ENCODE data around the gene LRP1B.

LRP1B gene

DNA sequence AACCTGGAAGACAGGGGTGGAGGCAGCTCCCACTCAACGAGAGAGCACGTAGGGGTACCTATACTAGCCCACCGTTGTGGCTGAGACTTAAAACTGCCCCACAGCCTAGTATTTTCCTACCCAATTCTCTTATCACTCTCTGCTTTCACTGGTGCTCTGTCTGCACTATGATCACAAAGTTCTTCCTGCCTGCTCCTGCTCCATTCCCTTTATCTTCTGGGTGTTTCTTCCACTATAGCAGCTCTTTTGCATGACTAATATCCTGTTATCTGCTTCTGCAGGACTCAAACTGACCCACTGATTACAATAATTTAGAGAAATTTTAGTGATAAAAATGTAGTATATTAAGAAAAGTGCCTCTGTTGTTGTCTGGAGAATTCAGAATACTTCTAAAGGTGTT is 184.8 kb downstream of the LRP1B start:
- no peak for DNase-seq

DNA sequence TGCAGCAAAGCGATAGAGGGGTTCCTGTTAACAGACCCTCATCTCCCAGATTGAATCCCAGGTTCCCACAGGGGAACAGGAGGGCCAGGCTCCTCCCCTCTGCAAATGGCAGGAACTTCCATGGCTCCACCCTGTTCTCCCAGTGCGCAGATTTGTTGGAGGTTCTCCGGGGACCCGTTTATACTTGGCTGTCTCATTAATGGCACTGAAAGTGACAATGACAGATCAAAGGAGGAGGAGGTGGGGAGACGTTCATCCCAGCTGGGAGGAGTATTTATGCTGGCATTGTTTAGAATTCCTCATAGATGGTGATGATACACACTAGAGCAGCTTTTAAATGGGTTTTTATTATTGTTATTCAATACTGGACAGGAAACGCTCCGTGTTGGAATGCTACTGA is 186.9 kb downstream of the LRP1B start:
- DNase-seq, result no peak

DNA sequence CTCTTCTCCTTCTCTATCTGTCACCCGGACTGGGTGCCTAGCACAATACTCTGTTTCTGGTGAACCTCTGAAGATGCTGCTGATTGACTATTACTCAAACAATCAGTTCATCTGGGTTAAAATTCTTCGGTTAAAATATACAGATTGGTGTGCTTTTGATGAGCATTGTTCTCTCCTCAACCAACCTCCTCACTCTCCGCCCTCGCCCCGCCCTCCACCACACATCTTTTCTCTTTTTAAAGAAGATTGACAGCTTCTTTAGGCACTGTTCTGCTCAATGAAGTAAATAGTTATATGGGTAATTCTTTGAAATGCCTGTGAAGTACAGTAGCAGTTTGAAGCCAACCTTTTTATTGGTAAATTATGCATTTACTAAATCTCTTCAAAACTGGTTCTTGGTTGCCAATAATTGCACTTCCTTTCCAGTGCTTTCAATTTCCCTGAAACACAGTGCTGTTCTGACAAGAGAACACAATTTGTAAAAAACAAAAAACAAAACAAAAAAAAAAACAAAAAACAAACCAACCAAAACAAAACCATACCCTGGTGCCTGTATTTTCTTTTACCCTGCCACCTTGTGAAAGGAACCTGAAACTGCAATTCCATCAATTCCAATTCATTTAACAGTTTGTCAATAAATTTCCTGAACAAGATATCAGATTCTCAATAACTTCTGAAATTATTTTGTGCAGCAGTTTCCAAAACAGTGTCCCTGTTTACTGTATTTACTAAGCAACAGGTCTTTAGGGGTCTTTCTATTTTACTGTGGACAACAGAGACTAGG is 188.6 kb downstream of the LRP1B start:
- DNase-seq, result no peak

DNA sequence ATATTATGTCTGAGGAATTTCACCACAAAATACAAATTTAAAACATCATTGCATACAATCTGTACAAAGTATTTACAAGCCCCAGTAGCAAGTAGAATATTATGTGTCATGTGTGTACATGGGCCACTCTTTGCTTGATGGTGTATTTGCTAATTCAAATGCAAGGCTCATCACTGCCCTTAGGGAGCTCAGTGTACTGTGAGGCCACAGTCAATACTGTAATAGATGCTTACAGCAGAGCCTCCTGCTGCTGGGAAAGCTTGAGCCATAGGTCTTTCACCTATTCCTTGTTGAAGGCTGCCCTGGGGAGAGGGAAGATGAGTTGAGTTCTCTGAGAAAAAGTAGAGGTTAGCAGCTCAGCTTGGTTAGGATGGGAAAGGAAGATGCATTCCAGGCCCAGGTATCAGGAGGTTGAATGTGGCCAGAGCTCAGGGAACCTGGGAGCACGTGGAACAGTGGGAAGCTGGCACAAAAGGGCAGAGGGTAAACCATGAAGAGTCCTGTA is 189.6 kb downstream of the LRP1B start:
- DNase-seq, result no peak

DNA sequence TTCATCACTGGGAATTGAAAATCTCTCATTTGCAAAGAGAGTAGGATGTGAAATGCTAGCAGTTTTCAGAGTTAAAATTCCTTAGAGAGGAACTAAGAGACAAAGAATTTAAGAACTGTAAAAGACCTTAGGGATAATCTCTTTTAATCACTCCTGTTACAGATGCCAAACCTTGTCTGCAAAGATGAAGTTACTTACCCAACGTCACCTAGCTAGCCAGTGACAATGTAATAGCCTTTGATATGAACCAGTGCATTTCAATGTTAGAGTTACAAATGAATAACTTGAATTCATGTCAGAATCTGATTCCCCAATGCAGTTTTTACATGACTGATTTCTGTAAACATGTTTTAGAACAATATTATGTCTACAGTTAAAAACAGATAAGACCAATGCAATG is 190.1 kb downstream of the LRP1B start:
- no peak for DNase-seq

DNA sequence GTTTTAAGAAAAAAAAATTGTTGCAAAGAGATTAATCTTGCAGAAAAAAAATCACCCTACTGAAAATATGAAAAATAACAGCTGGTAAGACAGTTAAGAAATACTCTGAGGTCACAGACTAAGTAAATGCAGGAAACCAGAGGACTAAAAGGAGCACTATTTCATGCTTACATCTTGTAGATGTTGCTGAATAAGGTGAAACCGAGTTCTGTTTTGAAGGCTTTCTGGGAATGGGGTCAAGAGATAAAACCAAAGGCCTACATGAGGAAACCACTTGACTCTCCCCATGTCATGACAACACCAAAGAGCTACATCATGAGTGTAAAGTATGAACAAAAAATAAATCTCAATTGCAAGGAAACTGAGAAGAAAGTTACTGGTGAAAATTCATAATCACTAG is 197.6 kb downstream of the LRP1B start:
- DNase-seq, result no peak

DNA sequence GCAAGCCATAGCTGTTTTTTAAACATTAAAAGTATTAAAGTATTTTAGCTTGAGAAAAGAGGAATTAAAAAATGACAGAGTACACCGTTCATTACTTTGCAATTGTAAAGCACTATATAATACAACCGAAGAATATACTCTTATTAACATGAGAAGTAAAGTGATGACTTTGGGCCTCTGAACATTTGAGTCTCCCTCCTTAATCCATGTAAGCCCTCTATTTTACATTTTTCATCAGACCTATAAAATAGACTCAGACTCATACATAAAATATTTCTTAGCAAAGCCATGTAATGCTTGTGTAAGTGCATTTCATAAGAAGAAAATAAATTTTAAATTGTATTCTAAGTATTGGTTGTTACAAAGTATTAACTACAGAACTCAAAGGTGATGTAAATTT is 198.6 kb downstream of the LRP1B start:
- no peak for DNase-seq

DNA sequence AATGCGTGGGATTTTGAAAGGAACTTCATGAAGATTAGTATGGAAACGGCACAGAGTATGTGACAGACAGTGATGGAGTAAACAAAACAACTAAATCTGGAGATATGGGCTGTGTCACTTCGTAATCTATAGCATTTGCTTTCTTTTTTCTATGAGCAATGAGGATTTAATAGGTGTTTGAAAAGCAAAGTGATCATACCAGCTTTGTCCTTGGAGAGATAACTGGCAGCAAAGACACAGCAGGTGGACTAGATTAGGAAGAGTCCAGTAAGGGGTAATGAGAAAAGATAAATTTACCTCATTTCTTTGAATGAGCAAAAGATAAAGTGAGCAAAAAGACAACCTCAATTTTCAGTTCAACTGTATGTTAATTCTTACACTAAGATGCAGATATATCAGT is 199.0 kb downstream of the LRP1B start:
- DNase-seq, result no peak

DNA sequence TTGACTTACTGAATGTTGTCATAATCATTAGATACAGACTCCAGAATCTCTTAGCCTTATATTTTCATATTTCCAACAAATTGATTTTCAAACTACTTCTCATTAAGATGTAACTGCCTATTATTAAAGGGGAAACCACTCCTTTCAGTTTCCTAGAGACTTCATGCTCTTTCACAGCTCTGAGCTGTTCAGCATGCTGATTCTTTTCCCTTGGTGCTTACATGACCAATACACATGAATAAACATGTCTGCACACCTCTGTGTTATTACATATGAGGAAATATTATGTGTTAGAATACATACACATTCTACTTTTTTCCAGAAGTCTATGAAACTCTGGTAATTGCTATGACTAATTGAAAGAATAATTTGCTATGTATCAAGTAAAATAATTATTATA is 200.0 kb downstream of the LRP1B start:
- no peak for DNase-seq

DNA sequence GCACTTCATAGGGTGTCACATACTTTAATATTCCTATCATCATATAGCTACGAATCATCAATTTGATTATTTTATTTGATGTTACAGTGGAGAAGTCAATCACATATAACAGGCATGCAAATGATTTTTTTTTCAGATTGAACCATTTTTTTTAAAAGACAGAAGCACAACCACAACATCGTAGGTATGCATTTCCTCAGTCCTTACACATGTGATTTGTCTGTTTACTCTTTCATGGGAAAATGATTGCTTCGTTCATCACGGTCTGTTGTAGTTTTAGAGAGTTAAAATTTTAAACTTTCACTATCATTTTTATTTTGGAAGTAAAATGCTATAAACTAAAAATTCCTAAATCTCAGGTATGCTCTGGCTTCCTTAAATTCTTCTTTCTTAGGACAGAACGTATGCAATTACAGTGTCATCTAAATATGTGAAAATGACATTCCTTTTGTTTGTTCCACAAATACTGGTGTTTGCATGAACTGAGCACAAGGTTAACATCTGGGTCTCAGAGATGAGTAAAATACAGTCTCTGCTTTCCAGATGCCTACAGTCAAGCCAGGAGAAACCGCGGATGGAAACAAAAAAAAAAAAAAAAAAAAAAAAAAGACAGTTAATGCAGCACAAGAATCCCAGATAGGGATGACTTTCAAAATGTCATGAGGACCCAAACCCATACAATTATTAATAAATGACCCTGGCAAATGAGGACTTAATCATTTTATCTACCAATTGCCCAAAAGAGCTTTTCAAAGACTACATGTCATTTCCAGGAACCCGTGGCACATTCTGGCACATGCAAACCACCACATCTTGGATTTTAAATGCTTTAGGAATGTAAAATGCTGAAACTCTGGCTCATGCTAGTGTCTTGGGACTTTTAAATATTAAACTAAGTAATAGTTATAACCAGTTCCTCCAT is 201.2 kb downstream of the LRP1B start:
- DNase-seq, result no peak

DNA sequence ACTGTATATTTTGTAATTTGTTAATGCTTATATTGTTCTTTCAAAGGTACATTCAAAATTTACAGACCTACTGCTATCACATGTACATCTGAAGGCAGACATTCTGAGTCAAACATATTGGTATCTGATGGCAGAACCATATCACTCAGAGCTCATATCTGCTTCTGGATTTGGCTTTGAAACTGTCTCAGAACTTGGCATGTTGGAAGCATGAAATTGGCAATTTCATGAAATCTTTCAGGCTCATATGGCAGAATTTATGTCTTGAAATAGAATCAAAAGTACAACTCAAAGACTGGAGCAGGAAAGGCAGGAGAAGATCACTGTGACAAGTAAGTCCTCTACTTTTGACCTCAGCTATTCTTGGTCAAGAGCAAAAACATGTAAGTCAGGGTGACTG is 202.3 kb downstream of the LRP1B start:
- DNase-seq, result no peak

DNA sequence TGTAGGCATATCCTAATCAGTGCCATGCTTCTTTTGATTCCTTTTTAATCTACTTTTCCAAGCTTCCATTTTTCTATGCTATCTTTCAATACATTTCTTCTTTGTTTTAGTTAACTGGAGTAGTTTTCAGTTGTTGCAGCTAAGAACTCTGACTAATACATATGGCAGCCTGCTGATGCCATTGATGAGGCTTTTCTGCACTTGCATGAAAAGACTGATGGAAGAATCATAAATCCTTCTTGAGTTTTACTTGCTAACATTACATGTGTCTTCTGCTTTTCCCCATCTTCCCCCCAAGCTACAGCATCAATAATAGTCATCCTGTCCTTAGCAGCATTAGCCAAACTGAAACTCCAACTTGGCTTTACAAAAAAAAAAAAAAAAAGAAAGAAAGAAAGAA is 203.3 kb downstream of the LRP1B start:
- DNase-seq, result no peak

DNA sequence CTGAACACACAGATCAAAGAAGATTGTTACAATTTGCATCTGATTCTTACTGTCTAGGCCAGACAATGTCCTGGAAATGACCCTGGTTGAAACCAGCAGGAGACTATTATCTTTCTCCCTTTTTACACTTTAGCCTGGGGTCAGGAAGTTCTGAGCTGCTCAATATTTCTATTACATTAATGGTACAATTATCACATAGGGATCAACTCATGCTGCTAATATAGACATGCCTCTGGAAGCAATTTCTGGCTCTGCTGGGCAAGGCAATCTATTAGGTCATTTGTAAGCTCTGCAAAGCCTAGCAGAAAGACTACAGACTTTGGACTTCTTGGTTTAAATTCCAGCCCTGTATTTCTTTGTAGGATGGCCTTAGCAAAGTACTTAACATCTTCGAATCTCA is 205.3 kb downstream of the LRP1B start:
- DNase-seq, result no peak

DNA sequence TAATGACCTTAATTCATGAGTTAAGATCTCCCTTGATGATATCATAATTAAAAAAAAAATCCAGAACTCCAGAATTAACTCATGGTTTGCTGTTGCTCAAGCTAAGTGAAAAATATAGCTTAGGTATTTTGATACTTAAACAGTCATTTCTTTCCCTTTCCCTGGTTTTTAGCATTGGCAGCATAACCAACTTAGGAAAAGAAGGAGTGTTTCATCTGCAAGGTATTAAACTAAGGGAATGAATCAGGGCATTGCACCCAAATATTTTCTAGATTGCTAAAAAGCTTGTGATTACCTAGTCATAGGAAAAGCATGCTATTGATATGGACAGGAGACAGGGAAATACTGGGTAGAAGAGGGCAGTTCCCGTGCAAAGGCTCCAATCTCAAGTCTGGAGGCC is 207.2 kb downstream of the LRP1B start:
- DNase-seq, result no peak

DNA sequence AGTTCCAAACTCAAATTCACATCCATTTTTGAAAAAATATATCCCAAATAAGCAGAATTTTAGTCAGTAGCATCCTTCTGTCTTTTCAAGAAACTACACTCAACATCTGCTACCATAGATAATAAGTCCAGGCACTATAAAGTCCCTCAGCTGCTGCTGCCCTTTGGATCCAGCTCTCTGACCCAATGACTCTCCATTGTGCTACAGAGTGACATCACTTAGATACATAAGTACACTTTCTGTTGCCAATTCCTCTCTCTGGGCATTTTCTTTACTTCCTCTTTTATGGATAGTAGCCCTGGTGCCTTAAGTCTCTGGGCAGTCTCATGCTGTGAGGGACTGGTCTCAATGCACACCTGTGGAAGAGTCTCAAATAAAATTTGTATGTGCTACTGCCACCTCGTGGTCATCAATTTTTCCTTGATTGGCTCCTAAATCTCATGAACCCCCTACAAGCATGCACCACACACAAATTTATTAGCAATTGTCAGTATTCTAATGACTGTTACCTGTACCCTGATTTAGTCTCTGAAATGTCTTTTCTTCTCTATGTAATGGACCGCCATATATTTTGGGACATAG is 219.2 kb downstream of the LRP1B start:
- DNase-seq, result no peak

DNA sequence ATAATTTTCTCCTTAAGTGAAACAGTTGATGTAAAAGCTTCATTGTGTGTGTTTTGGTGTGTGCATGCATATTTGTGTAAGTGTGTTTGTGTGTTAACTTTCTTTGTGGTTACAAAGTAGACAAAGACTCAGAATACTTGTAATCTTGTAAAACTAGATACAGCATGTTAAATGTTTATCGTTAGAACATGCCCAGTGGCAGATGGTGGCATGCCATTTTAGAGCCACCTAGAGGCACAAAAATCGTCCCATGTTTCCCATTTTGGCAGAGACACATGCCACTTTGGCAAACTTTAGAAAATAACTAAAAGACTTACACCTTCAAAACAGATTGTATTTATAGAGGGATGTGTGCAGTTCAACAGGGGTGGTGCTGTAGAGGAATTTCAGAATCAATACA is 224.1 kb downstream of the LRP1B start:
- no peak for DNase-seq

DNA sequence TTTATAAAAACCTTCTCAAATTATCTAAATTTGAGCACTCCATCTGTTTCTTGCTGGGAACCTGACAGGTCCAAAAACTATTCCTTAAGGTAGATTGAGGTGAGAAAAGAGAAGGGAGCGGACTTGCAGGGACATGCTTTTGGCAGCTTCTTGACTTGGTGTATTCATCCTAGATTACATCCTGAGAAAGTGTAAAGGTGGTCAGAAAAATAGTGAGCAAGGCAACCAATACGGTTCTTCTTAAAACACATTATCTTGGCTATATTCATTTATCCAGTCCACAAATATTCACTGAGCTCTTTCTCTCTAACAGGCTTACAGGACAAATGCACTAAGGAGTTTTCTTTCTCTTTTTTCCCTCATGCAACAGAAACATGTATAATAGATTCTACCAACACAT is 230.0 kb downstream of the LRP1B start:
- no peak for DNase-seq

DNA sequence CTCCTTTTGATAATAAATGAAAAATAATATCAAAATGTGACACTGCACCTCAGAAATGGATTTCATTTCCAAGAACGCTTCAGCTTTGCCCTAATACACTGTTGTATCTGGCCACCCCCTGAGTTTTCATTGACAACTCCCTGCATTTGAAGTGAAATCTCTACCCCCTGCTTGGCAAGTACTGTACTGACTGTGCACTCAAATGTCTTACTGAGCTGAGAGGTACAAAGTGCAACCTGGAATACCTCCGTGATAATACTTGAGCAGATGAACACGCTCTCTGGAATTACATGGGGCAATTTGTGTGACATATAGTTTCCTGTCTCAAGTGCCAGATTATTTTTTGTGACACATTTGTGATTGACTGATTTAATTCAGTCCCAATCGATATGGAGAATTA is 231.1 kb downstream of the LRP1B start:
- no peak for DNase-seq

DNA sequence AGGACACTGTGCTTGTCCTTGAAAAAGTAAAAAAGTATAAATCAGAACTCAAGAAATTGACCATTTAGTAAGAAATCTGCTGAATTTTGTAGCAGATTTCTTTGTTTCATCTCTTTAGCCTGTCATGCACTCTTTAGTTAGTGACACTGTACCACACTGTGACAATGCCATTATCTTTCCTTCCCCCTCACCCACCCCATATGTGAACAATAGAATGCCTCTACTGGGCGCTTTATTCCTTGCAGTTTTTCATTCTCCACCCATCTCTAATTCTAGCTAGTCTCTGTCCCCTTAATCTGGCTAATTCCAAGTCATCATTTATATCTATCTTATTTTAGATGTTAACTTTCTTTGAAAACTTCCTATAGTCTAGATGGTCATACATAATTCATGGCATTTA is 241.0 kb downstream of the LRP1B start:
- no peak for DNase-seq

DNA sequence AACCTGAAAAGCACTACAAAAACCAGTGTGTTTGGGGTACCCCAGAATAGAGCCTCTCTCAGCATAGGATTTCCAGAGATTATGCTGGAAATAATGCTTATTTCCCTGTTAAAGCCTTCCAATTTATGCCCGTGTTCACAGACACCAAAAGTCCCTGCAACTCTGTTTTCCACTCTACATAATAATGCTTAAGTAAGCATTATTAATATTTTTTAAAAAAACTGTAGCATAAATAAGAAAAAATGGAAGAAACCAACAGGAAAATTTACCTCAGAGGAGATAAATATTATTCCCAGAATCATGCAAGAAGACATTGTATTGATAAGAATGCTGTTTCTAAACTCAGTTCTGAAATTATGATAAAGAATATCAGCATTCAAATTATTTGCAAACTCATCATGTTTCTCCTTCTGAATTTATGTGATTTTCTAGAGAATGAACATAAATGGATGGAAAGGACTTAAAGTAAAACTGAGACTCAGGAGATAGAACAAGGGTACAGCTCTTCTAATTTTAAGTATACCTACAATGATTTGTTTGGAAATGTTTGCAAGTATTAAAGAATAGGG is 241.7 kb downstream of the LRP1B start:
- DNase-seq, result no peak

DNA sequence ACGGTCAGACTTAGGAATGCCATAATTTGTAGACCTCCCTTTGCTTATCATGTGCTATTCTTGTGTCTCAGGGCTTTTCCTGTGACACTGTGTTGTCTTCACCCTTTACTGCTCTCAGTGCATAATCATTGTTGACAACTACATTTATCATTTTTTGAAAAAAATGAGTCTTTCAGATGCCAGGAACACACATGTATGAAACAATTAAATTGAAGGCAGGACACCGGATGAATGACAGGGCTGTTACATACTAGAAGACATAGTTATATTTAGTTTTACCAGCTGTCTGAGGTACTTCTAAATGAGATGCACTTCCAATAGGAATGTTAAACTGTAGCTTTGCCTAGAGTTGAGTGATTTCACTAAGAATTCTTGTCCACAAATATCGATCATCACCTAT is 243.5 kb downstream of the LRP1B start:
- DNase-seq, result no peak

DNA sequence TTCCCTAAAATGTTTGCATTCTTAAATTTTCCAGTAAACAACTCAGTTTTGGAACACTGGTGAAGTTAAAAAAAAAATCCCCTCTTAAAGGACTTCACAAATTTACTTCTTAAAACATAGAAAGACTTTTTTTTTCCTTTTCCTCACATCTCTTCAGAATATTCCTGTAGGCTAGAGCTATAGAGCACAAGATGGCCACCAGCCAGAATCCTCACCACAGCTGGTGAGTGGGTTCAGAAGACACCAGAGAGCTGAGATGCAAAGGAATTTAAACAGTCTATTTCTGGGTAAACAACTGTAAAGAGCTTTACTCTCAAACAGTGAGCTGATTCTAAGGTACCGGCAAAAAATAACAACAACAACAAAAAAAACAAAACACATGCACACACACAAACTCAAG is 252.8 kb downstream of the LRP1B start:
- no peak for DNase-seq

DNA sequence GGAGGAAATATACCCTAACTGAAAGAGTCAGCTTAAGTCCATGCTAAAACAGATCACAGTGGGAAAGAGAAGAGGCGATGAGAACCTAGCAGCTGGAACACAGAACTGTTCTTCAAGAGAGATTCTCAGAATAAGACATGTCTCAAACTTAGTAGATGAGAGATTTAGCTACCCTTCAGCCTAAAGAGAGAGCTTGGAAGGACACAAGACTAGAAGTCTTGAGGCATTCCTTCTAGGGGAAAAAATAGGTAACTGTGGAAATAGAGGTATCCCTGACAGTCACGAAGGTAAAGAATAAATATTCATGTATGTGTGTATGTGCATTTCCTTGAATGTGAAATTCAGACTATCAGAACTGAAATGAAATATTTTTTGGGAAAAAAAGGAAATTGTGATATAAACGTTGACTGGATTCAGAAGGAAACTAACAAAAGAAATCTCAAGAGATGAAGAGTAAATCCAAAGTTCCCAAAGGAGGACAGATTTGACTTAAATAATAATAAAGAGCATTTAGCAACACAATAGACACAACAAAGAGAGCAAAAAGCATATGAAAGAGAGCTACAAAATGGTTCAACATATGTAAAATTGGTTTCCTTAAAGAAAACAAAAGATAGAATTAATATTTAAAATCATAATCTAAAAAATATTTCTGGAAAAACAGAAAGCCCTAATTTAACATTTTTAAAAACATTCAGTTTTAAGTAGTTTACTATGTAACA is 258.7 kb downstream of the LRP1B start:
- no peak for DNase-seq
